Ramos (cell line): ENCODE data around the gene HNF4A.
"Not testable (repeated sequence)": the region's sequence is repeated elsewhere in the genome, so short reads cannot be mapped to it uniquely, and the experiment has no call there.

ENCODE experiments used
- in situ Hi-C: fragments of 300-500 bp; cut with MboI; formaldehyde crosslinking; loops from one replicate; pipeline ENCODE4 v1.14.3; 2022; ENCODE audit warnings: low sequenced_read_pairs; ENCODE audit not compliant: unreplicated experiment

Gene HNF4A

GRCh38 chr20:44344723-44345122, 10.8 kb upstream of the HNF4A start:
- in situ Hi-C loops = no loop called here

GRCh38 chr20:44345147-44345546, 10.4 kb upstream of the HNF4A start:
- in situ Hi-C loops = no loop called here

GRCh38 chr20:44345941-44346340, 9.6 kb upstream of the HNF4A start:
- in situ Hi-C loops = not testable (repeated sequence)

GRCh38 chr20:44348168-44348659, 7.3 kb upstream of the HNF4A start:
- in situ Hi-C loops = no loop called here

- in situ Hi-C loops = no loop called here
Measured at GRCh38 chr20:44349349-44349748, 6.2 kb upstream of the HNF4A start.

- in situ Hi-C loops = no loop called here
Measured at GRCh38 chr20:44350567-44350966, 4.9 kb upstream of the HNF4A start.

- in situ Hi-C loops = no loop called here
Measured at GRCh38 chr20:44354979-44355497, 461 bp upstream of the HNF4A start.

- in situ Hi-C loops = no loop called here
Measured at GRCh38 chr20:44356353-44356723, 839 bp downstream of the HNF4A start.

- in situ Hi-C loops = no loop called here
Measured at GRCh38 chr20:44357020-44357419, 1.5 kb downstream of the HNF4A start.

GRCh38 chr20:44357555-44358125, 2.1 kb downstream of the HNF4A start:
- in situ Hi-C loops = no loop called here

GRCh38 chr20:44358776-44359175, 3.3 kb downstream of the HNF4A start:
- in situ Hi-C loops = no loop called here

GRCh38 chr20:44360221-44360620, 4.7 kb downstream of the HNF4A start:
- in situ Hi-C loops = no loop called here

GRCh38 chr20:44361021-44361420, 5.5 kb downstream of the HNF4A start:
- in situ Hi-C loops = no loop called here

GRCh38 chr20:44362466-44362940, 7.0 kb downstream of the HNF4A start:
- in situ Hi-C loops = no loop called here

GRCh38 chr20:44364068-44364467, 8.6 kb downstream of the HNF4A start:
- in situ Hi-C loops = no loop called here

GRCh38 chr20:44364780-44365179, 9.3 kb downstream of the HNF4A start:
- in situ Hi-C loops = no loop called here

- in situ Hi-C loops = no loop called here
Measured at GRCh38 chr20:44367746-44368145, 12.2 kb downstream of the HNF4A start.

GRCh38 chr20:44370639-44371218, 15.2 kb downstream of the HNF4A start:
- in situ Hi-C loops = no loop called here

GRCh38 chr20:44382641-44383040, 27.1 kb downstream of the HNF4A start:
- in situ Hi-C loops = loop anchor here (10.0 kb wide), 1 partner anchor 222 kb away; no protein-coding TSS in a partner anchor

GRCh38 chr20:44384423-44385027, 29.0 kb downstream of the HNF4A start:
- in situ Hi-C loops = loop anchor here (10.0 kb wide), 1 partner anchor 220 kb away; no protein-coding TSS in a partner anchor

- in situ Hi-C loops = loop anchor here (10.0 kb wide), 1 partner anchor 216 kb away; no protein-coding TSS in a partner anchor
Measured at GRCh38 chr20:44388466-44389023, 33.0 kb downstream of the HNF4A start.
